Activated T-helper 2 cell treated with anti-CD3 and anti-CD28 coated beads, Interferon-gamma antibody, Interleukin-2, Interleukin-4, amounts not matched to agents 10 μg/mL and 5 μg/mL and 100 μg/mL, durations not matched to agents 14 hours and 24 hours and 36 hours (primary cell): Measurements from ENCODE around the gene CCDC136. TPM values are rescaled to one million over a fixed set of nuclear protein-coding genes. Genes with fewer than 3 reads are reported as not detected.

ENCODE experiments used
- DNase-seq: peaks from one replicate; pipeline ENCODE4 v3.0.0; 2021; ENCODE audit warnings: low spot score
- H3K27ac Mint-ChIP-seq: one replicate; pipeline ENCODE4 v1.8.0; 2021; ENCODE audit warnings: mixed read lengths
- H3K27me3 Mint-ChIP-seq: one replicate; pipeline ENCODE4 v1.8.0; 2021; ENCODE audit warnings: low read depth, mixed read lengths
- H3K36me3 Mint-ChIP-seq: one replicate; pipeline ENCODE4 v1.8.0; 2021; ENCODE audit warnings: low read depth, mixed read lengths
- H3K4me1 Mint-ChIP-seq: one replicate; pipeline ENCODE4 v1.8.0; 2021; ENCODE audit warnings: low read depth, mixed read lengths
- H3K4me3 Mint-ChIP-seq: one replicate; pipeline ENCODE4 v1.8.0; 2021; ENCODE audit warnings: low read depth, mild to moderate bottlenecking, moderate library complexity, mixed read lengths
- H3K9me3 Mint-ChIP-seq: one replicate; pipeline ENCODE4 v1.8.0; 2021; ENCODE audit warnings: mixed read lengths
- intact Hi-C: fragments of 100-400 bp; cut with micrococcal nuclease; formaldehyde crosslinking; loops from one replicate; pipeline ENCODE4 v1.15.1; 2023
- total RNA-seq: library from RNA; stranded (reverse); gene quantifications from 2 replicates; pipeline ENCODE4 v1.2.3, GENCODE V29; 2022

The CCDC136 gene
- total RNA-seq, 1 donor from 2014 or later = 15.5 TPM

- H3K27ac Mint-ChIP-seq = no peak overlapping the region
- no peaks in the 10 kb centered on the region for H3K9me3 Mint-ChIP-seq
- H3K4me3 Mint-ChIP-seq = no peak overlapping the region
- no peak for DNase-seq
- intact Hi-C loops = no loop called here
- H3K36me3 Mint-ChIP-seq = no peaks in the 10 kb centered on the region
- peaks cover 6% of the 10 kb centered on the region for H3K4me1 Mint-ChIP-seq
- peaks cover 46% of the 10 kb centered on the region for H3K27me3 Mint-ChIP-seq
These were observed 40.5 kb downstream of the CCDC136 start for GRCh38 chr7:128831994-128832879.

- H3K9me3 Mint-ChIP-seq = no peaks in the 10 kb centered on the region
- H3K27ac Mint-ChIP-seq = no peak overlapping the region
- peaks cover 6% of the 10 kb centered on the region for H3K4me1 Mint-ChIP-seq
- H3K27me3 Mint-ChIP-seq = peaks cover 44% of the 10 kb centered on the region
- intact Hi-C loops = no loop called here
- H3K36me3 Mint-ChIP-seq = no peaks in the 10 kb centered on the region
- no peak overlapping the region for H3K4me3 Mint-ChIP-seq
- DNase-seq = no peak
These were observed 41.0 kb downstream of the CCDC136 start for GRCh38 chr7:128832880-128833147.

GRCh38 chr7:128833148-128833945 is 41.6 kb downstream of the CCDC136 start:
- intact Hi-C loops = no loop called here
- peaks cover 39% of the 10 kb centered on the region for H3K27me3 Mint-ChIP-seq

GRCh38 chr7:128833946-128834325 is 42.2 kb downstream of the CCDC136 start:
- intact Hi-C loops = no loop called here
- DNase-seq = no peak
- Mint-ChIP-seq H3K4me3 (no peak overlapping the region), H3K9me3 (no peaks in the 10 kb centered on the region), H3K27ac (no peak overlapping the region), H3K27me3 (peaks cover 38% of the 10 kb centered on the region), H3K36me3 (no peaks in the 10 kb centered on the region), H3K4me1 (peaks cover 6% of the 10 kb centered on the region)

More at GRCh38 chr7:128833148-128833945, 41.6 kb downstream of the CCDC136 start:
- Mint-ChIP-seq H3K4me3 (no peak overlapping the region), H3K9me3 (no peaks in the 10 kb centered on the region), H3K4me1 (peaks cover 6% of the 10 kb centered on the region), H3K27ac (no peak overlapping the region), H3K36me3 (no peaks in the 10 kb centered on the region)
- DNase-seq = no peak

GRCh38 chr7:128835231-128835751 is 43.5 kb downstream of the CCDC136 start:
- intact Hi-C loops = no loop called here
- DNase-seq = no peak
- H3K9me3 Mint-ChIP-seq = no peaks in the 10 kb centered on the region
- H3K4me3 Mint-ChIP-seq = no peak overlapping the region
- H3K27me3 Mint-ChIP-seq = peaks cover 29% of the 10 kb centered on the region
- no peaks in the 10 kb centered on the region for H3K36me3 Mint-ChIP-seq
- H3K27ac Mint-ChIP-seq = no peak overlapping the region
- H3K4me1 Mint-ChIP-seq = peaks cover 4% of the 10 kb centered on the region

- no peak for DNase-seq
- no peak overlapping the region for H3K27ac Mint-ChIP-seq
- intact Hi-C loops = no loop called here
- no peaks in the 10 kb centered on the region for H3K9me3 Mint-ChIP-seq
- no peaks in the 10 kb centered on the region for H3K36me3 Mint-ChIP-seq
- peaks cover 23% of the 10 kb centered on the region for H3K27me3 Mint-ChIP-seq
- no peak overlapping the region for H3K4me3 Mint-ChIP-seq
- peaks cover 2% of the 10 kb centered on the region for H3K4me1 Mint-ChIP-seq
These were observed 44.2 kb downstream of the CCDC136 start for GRCh38 chr7:128835790-128836641.

GRCh38 chr7:128836729-128837348 is 45.1 kb downstream of the CCDC136 start:
- intact Hi-C loops = no loop called here
- peaks cover 15% of the 10 kb centered on the region for H3K27me3 Mint-ChIP-seq
- no peaks in the 10 kb centered on the region for H3K9me3 Mint-ChIP-seq
- H3K27ac Mint-ChIP-seq = no peak overlapping the region
- no peak overlapping the region for H3K4me3 Mint-ChIP-seq
- H3K36me3 Mint-ChIP-seq = no peaks in the 10 kb centered on the region
- no peaks in the 10 kb centered on the region for H3K4me1 Mint-ChIP-seq
- DNase-seq = no peak

GRCh38 chr7:128837521-128837921 is 45.8 kb downstream of the CCDC136 start:
- Mint-ChIP-seq H3K9me3 (no peaks in the 10 kb centered on the region), H3K36me3 (no peaks in the 10 kb centered on the region), H3K4me1 (peaks cover 2% of the 10 kb centered on the region), H3K27me3 (peaks cover 10% of the 10 kb centered on the region), H3K4me3 (no peak overlapping the region), H3K27ac (no peak overlapping the region)
- intact Hi-C loops = no loop called here
- no peak for DNase-seq

- H3K36me3 Mint-ChIP-seq = no peaks in the 10 kb centered on the region
- H3K9me3 Mint-ChIP-seq = no peaks in the 10 kb centered on the region
- DNase-seq = no peak
- H3K27me3 Mint-ChIP-seq = peaks cover 5% of the 10 kb centered on the region
- no peak overlapping the region for H3K27ac Mint-ChIP-seq
- no peak overlapping the region for H3K4me3 Mint-ChIP-seq
- intact Hi-C loops = no loop called here
- peaks cover 2% of the 10 kb centered on the region for H3K4me1 Mint-ChIP-seq
These were observed 46.5 kb downstream of the CCDC136 start for GRCh38 chr7:128838109-128838779.

GRCh38 chr7:128838981-128839731 is 47.4 kb downstream of the CCDC136 start:
- Mint-ChIP-seq H3K36me3 (no peaks in the 10 kb centered on the region), H3K9me3 (no peaks in the 10 kb centered on the region), H3K27ac (no peak overlapping the region), H3K27me3 (peaks cover 3% of the 10 kb centered on the region), H3K4me1 (peaks cover 2% of the 10 kb centered on the region), H3K4me3 (no peak overlapping the region)
- DNase-seq = no peak
- intact Hi-C loops = no loop called here

- H3K4me3 Mint-ChIP-seq = no peak overlapping the region
These were observed 48.0 kb downstream of the CCDC136 start for GRCh38 chr7:128839751-128840177.

More at GRCh38 chr7:128839751-128840177, 48.0 kb downstream of the CCDC136 start:
- Mint-ChIP-seq H3K36me3 (no peaks in the 10 kb centered on the region), H3K27ac (no peak overlapping the region), H3K9me3 (no peaks in the 10 kb centered on the region), H3K4me1 (peaks cover 2% of the 10 kb centered on the region), H3K27me3 (no peaks in the 10 kb centered on the region)
- intact Hi-C loops = no loop called here
- DNase-seq = no peak
